GM18873 (cell line): ENCODE measurements around the gene ME1.
A peak's percentile ranks its signal among the peaks of the same experiment; 100 is the strongest.
"Not testable (repeated sequence)": the region's sequence is repeated elsewhere in the genome, so short reads cannot be mapped to it uniquely, and the experiment has no call there.

Experiments used
- ATAC-seq: cut with Tn5 transposase; IDR thresholded peaks from one replicate; pipeline ENCODE4 v1.9.1; 2021; ENCODE audit warnings: mild to moderate bottlenecking, moderate library complexity, moderate number of reproducible peaks; ENCODE audit not compliant: unreplicated experiment, low FRiP score

ME1 gene

GRCh38 chr6:83365931-83366330 lies 64.9 kb downstream of the ME1 start:
- no peak for ATAC-seq

GRCh38 chr6:83362349-83362748 lies 68.5 kb downstream of the ME1 start:
- not testable (repeated sequence) for ATAC-seq

DNA sequence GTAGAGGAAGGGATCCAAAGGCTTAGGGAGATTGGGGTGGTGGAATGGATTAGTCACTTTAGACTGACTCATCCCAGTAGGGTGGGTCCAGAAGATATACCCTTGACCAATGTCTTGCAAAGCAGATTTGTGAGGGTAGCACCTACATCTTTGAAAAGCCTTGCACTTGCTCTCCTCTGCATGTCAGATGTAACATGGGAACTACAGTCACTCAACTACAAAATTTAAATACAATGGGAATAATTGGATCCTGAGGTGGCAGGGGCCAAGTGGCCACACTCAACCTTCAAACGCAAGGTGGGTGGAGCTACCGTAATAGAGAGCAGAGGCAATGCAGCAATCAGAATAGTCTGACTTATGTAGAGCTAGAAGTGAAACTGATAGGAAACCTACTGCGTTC lies 71.2 kb downstream of the ME1 start:
- ATAC-seq, result no peak

DNA sequence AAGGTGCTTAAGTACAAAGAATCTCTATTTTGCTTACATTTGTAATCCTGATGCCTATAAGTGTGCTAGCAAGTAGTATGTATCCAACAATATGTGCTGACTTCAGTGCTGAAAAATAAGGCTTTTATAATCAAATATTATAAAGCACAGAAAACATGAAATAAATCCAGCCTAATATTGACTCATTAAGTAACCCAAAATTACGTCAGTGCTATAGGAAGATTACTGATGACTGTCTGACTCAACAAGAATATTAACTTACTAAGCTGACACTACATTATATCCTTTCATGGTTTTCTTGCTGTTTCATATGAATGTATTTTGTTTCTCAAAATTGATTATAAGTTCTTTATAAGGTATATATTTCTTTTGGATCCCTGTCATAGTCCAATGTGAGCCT lies 76.1 kb downstream of the ME1 start:
- ATAC-seq, result no peak

DNA sequence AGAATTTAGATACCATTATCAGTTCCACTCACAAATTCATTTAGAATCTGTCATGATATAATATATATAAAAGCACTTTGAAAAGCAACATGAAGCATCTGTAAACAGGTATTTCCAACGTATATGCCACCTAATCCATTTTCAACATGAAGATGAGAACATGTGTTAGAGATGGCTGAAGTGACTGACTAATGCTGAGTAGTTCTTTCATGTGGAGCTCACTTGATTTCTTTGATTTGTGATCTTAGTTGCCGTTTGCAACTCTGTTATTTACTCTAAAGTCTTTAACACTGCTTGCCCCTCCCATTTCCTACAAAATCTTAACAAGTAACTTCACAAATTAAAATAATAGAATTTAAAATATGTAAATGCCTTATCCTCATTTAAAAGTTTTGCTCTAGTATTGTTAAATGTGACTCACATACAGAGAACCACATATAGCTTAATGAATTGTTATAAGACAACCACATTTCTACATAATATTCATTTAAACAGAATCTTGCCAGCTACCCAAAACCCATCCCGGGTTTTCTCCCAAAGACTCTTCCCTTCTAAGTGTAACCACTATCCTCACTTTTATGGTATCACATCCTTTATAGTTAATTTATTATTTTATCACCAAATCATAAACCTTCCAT lies 78.3 kb downstream of the ME1 start:
- ATAC-seq, result no peak

DNA sequence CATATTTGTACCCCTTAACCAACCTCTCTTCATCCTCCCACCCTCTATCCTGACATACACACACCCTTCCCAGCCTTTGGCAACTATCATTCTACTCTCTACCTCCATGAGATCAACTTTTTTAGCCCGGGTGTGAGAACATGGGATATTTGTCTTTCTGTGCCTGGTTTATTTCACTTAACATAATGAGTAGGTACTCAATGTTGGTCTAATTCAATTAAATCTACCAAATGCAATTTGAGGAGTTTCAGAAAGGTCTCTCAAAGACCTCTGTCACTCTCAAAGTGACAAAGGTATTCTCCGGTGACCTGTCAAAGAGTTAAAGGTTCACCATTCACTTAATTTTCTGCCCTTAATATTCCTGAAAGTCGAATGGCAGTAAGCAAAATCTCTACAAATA lies 87.7 kb downstream of the ME1 start:
- ATAC-seq, result no peak

DNA sequence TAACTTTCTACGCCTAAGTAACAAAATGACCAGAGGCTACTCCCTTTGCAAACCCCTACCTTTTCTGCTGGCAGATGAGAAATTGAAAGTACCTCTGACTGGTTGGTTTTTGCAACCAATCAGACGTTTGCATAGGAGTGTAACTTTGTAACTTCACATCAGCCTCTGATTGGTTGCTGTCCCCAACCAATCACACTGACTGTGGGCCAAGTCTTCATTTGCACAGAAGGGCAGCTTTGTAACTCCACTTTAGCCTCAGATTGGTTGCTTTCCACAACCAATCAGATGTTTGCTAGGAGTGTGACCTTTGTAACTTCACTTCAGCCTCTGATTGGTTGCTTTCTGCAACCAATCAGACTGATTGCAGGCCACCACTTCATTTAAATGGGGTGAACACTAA lies 89.1 kb downstream of the ME1 start:
- ATAC-seq, result no peak

- not testable (repeated sequence) for ATAC-seq
Observed at GRCh38 chr6:83333916-83334315, 96.9 kb downstream of the ME1 start.

GRCh38 chr6:83333500-83333899 lies 97.4 kb downstream of the ME1 start:
- ATAC-seq, result no peak

DNA sequence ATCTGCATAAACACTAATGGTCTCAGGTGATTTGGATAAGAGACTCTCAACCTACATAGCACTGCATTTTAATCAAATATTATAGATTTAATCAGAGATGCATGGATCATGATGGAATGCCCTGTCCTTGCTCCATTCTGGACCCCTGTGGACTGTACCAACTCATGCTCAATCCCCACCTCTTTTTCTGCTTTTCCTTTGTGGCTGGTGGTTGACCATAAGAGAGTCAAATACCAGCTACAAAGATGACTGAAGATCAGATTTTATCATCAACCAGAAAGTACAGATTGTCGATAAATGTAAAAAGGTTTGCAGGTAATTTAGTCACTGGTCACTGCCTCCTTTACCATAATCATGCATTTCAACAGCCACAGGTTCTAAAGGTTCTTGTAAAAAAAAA lies 116.2 kb downstream of the ME1 start:
- no peak for ATAC-seq

- ATAC-seq, result no peak
Observed at GRCh38 chr6:83313882-83314281, 117.0 kb downstream of the ME1 start.

DNA sequence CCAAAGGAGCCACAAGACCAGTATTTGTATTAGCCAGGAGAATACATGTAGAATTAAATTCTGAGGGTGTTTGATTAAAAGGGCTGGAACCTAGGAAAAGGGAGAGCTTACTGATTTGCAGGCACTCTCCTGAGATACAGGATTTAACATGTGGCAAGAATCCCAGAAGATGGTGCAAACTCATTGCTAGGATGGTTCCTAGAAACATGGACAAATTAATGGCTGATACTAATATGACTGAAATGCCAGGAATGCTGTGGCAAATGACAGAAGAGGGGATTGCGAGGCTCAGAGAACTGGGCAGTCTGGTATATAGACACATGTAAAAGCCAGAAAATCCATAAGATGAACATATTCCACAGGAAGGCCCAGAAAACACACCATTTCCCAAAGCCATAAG lies 119.6 kb downstream of the ME1 start:
- ATAC-seq, result no peak

GRCh38 chr6:83310046-83310445 lies 120.8 kb downstream of the ME1 start:
- no peak for ATAC-seq

DNA sequence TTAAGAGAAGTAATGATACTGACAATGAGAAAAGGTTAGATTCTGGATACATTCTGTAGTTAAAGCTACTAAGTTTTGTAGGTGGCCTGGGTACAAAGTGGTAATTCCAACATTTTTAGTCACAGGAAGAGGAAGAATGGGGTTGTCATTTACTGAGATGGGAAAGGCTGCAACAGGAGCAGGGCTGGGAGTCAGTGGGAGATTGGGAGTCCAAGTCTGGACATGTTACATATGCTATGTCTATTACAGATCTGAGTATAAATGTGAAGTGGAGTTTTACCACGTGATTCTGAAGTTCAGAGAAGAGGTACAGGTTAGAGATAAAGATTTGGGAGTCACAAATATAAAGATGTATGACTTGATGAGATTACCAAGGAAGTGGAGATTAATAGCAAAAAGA lies 121.5 kb downstream of the ME1 start:
- no peak for ATAC-seq

- no peak for ATAC-seq
Observed at GRCh38 chr6:83308833-83309232, 122.0 kb downstream of the ME1 start.

DNA sequence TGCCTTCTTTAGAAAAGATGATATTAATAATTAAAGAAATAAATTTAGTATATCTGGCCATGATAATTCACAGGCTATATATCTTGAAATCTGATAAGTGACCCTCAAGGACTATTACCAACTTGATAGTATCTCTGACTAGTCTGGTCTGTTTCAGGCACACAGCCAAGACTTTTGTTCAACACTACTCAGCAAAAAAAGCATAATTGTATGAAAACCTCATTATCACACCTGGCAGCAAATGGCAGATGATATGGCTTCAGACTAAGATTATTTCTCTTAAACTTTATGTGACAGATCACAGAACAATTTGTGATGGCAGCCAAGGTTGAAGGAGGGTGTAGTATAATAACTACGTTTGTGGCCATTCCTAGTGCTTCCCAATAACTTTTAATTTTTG lies 123.0 kb downstream of the ME1 start:
- no peak for ATAC-seq

DNA sequence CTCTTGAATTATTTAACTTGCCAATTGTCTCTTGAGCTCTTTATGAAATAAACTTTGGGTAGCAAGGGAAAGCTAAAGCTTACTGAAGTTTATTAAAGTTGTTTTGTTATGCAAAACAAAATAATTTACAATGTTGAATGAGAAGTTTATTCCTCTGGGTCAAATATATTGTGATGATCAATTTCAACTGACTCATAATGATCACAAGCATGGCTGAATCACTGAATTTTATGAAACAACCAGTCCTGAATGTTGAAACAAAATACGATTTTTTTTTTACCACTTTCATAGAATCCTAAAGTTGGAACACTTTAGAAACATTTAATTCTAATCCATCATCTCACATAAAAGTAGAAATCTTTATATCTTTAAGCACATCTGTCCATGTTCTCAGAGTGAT lies 127.4 kb downstream of the ME1 start:
- ATAC-seq, result no peak

DNA sequence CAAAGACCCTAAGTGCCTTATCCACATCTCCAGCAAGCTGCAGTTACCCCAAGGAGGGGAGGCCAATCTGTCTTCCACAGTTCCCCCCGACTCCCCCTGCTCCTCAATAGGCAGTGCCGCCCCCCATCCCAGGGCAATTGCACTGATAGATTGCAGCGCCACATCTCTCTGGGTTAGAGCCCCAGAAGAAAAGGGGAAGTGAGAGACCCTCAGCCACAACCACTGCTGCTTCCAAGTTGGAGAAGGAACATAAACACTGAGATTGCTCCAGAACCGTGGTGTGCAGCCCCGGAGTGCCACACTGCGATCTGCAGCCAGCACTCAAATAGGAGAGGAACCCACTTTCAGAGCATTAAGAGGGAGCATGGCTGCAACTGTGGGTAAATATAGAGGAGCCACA lies 136.2 kb downstream of the ME1 start:
- no peak for ATAC-seq

- peak; percentile 69 for ATAC-seq
Observed at GRCh38 chr6:83292900-83293843, 137.7 kb downstream of the ME1 start.

DNA sequence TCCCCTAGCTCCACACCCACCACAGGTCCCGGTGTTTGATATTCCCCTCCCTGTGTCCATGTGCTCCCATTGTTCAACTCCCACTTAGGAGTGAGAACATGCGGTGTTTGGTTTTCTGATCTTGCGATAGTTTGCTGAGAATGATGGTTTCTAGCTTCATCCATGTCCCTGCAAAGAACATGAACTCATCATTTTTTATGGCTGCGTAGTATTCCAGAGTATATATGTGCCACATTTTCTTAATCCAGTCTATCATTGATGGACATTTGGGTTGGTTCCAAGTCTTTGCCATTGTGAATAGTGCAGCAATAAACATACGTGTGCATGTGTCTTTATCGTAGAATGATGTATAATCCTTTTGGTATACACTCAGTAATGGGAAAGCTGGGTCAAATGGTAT lies 143.6 kb downstream of the ME1 start:
- ATAC-seq, result not testable (repeated sequence)

DNA sequence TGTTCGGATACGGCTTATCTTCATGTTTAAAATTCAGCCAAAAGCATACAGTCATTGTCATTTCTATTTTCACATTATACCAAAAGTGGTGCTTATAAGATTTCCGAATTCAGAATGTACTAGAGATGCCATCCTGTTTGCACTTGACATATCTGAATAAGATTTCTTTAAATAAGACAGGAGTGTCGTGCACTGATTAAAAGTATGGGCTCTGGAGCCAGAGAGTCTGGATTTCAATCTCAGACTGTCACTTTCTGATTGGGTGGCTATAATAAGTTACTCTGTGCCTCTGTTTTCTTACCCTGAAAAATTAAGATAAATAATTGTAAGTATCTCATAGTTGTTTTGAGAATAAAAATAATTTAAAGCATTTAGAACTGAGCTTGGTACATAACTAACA lies 144.9 kb downstream of the ME1 start:
- ATAC-seq, result no peak

GRCh38 chr6:83273596-83273995 lies 157.3 kb downstream of the ME1 start:
- no peak for ATAC-seq
